Keratinocyte (primary cell): Measurements from ENCODE around the gene AFF2.

ENCODE experiments used
- EZH2 ChIP-seq: IDR thresholded peaks from one replicate; pipeline ENCODE4 v1.6.1; 2012; ENCODE audit warnings: inconsistent platforms, mild to moderate bottlenecking, low read length, moderate library complexity
- TF ChIP-seq, protein P1 (sequence below), 3 experiments: IDR thresholded peaks in 1 of 3; conservative IDR thresholded peaks in 1 of 3; optimal IDR thresholded peaks in 1 of 3; 2 replicates in 2 of 3; 3 replicates in 1 of 3; pipeline versions ENCODE3 to v1.5.1; 2011; ENCODE audit warnings: low read length in 3 of 3, mild to moderate bottlenecking in 3 of 3, moderate library complexity in 2 of 3, control low read depth in 1 of 3, inconsistent platforms in 1 of 3; ENCODE audit not compliant: insufficient read depth in 2 of 3; ENCODE audit errors: extremely low read depth in 1 of 3

GRCh38 chrX:148540114-148540513, 39.7 kb downstream of the AFF2 start:
- TF ChIP-seq, protein P1, sequence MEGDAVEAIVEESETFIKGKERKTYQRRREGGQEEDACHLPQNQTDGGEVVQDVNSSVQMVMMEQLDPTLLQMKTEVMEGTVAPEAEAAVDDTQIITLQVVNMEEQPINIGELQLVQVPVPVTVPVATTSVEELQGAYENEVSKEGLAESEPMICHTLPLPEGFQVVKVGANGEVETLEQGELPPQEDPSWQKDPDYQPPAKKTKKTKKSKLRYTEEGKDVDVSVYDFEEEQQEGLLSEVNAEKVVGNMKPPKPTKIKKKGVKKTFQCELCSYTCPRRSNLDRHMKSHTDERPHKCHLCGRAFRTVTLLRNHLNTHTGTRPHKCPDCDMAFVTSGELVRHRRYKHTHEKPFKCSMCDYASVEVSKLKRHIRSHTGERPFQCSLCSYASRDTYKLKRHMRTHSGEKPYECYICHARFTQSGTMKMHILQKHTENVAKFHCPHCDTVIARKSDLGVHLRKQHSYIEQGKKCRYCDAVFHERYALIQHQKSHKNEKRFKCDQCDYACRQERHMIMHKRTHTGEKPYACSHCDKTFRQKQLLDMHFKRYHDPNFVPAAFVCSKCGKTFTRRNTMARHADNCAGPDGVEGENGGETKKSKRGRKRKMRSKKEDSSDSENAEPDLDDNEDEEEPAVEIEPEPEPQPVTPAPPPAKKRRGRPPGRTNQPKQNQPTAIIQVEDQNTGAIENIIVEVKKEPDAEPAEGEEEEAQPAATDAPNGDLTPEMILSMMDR (optimal IDR thresholded peaks at IDR 0.05 in 1 of 3, IDR thresholded peaks at IDR 0.05 in 1 of 3, conservative IDR thresholded peaks at IDR 0.05 in 1 of 3; ENCODE audit: extremely low read depth in 1 of 3, insufficient read depth in 2 of 3, low read length in 3 of 3), result no peak
- no peak for TF ChIP-seq EZH2
